ENCODE measurements around the gene RFNG.

Gene RFNG

DNA sequence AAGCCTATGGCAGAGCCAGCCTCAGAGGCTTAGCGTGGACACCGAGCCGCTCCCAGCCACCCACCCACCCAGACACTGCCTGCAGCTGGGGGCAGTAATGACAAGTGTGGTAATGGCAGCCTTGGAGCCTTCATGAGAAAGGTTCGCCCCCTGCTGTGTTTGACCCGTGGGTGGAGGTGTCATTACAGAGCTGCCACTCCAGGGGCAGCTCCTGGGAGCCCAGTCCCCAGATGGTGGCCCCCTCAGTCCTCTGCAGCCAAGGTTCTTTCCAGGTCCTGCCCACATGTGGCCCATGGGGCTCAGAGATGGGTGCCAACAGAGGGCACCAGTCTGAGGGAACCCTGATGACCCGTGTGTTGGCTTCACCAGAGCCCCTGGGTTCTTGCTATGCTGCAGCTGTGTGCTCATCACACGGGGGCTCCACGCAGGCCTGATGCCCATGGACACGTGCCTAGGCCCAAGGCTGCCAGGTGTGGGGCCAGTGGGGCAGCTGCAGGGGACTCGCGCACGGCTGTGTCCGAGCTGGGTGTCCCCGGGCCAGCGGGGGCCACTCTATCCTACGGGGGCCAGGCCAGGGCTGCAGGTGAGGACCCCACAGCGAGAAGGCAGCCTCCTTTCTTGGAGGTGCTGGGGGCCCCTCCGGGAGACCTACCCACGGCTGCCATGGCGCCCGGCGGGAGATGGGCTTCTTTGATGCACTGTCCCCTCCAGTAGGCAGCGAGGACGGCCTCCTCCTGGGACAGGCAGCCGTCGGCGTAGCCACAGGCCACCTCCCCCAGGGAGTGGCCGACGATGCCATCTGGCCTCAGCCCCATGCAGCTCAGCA is 38.3 kb upstream of the RFNG start:
- no peak for DNase-seq

GRCh38 chr17:82088838-82089722 is 37.5 kb upstream of the RFNG start:
- DNase-seq = no peak

DNA sequence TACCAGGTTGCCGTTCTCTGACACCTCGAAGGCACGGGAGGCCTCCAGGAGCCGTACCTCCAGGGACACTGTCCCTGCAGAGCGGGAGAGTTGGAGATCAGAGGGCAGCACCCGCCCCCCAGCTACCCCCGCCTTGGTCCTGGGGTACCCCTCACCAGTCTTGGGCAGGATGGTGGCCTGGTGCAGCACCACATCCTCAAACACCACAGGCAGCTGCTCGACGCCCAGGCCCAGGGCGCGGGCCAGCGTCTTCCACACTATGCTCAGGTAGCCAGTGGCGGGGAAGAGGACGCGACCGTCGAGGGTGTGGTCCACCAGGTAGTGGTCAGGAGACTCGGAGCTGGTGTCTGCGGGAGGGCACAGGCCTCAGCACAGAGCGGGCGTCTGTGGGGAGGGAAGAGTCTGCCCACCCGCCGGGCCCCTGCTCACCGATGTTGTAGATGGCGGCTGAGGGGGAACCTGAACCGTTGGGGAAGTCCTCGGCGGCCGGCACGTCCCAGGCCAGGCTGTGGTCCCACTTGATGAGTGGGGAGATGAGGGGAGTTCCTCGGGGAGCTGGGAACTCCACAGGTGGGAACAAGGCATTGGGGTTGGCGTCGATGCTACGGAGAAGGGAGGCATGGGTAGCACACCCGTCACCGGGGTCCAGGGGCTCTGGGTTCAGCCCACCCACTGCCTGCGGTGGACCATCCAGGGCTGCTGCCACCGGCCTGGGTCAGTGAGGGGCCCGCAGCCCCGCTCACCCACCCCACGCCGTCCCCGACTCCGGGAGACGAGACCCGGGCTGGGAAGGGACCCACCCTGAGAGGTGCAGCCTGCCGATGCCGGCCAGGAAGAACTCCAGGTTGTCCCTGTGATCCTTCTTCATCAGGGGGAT is 36.6 kb upstream of the RFNG start:
- no peak for DNase-seq

DNA sequence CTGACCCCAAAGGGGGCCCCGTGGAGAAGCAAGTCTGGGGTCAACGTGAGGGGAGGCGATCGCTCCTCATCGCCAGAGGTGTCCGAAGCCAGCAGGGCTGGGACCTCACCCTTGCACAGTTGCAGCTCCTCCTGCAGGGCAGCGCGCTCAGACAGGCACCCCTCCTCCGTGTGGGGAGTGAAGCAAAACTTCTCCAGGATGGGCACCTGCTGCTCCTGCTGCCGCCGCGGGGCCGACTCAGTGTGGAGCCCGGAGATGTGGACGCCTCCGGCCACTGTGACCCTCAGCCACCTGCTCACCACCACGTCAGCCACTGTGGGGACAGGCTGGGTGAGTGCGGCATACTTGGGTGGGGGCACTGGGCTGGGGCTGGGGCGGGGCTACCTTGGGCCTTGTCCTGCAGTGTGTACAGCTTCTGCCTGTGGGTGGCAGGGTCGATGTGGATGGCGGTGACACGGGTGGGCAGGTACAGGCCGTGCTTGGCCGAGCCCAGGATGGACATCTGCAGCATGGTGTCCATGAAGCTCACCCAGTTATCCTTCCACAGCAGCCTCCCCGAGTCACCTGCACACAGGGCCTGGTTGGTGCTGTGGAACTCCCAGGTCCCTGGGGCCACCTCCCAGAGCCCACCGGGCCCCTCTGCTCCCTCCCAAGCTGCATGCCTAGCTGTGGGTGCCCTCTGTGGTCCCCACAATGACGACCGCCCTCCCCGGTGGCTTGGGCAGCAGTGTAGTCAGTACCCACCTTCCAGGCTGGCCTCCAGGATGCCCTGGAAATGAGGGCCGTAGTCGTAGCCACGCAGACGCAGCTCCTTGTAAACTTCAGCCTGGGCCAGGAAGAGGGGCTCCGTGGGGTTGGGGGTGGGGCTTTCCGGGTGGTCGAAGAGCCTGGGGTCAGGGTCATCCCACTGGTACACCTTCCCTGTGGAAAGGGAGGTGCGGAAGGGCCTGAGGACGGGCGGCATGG is 35.6 kb upstream of the RFNG start:
- DNase-seq = no peak

DNA sequence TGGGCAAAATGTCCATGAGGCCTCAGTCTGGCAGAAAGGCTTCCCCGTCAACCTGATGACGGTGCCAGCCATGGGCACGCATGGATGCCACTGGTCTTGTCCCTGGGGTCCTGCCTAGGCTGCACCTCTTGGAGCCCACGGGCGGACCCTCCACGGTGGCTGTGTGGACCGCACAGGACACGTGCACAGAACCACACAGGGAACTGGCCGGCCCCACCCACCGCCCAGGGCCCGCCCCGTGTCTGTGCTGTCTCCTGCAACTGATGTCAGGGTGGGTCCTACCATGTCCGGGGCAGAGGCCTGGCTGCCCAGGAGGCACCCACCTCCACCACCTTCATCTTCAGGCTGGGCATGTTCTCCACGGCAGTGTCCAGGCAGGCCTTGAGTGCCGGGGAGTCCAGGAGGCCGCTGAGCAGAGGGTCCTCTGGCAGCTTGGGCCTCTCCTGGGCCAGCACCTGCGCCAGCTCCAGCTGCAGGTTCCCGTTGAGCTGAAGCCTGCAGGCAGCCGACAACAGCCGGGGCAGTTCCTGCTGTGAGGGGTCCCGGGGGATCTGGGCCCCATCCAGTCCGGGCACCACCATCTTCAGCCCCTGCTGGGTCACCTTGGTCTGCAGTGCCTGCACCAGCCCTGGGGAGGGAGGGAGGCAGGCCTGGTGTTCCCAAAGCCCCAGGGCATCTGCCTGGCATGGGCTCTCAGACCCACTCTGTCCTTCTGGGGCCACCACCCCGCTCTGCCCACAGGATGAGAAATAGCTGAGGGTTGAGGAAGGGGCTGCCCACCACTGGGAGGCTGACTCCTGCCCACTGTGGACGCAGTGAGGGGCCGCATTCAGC is 34.5 kb upstream of the RFNG start:
- DNase-seq = no peak

DNA sequence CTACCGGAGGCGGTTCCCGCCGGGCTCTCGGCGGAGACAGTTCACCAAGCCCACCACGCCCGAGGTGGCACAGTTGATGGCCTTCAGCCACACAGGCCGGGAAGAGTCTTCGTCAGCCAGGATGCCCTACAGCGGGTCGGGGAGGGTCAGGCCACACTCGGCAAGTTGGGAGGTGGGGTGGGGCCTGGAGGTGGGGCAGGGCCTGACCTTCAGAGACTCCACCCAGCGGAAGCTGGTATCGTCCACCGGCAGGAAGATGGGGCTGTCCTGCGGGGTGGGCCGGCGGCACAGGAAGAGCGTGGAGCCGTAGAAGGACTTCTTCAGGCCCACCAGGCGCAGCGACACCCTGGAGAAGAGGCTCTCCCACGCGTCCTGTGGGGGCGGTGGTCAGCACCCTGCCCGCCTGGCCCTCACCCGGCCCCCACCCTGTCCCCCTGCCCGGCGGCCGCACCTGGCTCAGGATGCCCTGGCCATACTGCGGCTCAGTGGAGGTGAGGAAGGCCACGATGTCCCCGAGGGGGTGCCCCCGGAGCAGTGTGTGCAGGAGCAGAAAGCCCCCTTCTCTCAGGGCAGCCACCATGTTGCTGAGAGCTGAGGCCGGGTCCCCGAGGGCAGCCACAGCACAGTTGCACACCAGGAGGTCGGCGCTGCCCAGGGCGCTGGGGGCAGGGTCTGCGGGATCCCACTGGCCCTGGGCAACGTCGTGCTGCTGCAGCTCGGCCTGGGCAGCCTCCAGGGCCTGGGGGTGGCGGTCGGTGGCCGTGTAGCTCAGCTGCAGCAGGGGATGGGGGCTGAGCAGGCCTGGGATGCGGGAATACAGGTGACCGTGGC is 33.6 kb upstream of the RFNG start:
- no peak for DNase-seq

DNA sequence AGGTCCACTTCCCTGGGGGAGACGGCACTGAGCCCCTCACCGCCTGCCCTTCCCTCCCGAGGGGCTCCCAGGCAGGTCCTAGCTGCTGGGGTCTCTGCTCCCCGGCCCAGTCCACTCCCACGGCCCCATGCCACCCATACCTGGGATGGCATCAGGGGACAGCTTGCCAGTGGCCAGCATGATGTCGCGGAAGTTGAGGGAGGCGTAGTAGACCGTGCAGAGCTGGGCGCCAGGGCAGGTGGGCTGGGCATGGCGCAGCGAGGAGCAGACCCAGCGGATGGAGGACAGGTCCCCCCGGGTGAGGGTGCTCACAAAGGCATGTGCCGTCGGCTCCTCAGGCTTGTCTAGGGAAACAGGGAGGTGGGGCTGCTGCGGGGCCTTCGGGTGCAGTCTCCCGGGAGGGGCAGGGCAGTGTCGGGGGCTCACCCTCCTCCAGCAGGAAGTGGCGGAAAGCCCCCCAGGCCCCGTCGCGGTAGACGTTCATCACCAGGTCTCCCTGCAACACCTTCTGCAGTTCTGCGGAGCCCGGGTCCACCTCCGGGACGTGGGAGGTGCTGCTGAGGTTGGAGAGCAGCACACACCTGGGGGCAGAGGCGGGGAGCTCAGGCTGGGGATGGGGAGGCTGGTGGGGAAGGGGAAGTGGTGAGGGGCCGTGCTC is 32.9 kb upstream of the RFNG start:
- no peak for DNase-seq

DNA sequence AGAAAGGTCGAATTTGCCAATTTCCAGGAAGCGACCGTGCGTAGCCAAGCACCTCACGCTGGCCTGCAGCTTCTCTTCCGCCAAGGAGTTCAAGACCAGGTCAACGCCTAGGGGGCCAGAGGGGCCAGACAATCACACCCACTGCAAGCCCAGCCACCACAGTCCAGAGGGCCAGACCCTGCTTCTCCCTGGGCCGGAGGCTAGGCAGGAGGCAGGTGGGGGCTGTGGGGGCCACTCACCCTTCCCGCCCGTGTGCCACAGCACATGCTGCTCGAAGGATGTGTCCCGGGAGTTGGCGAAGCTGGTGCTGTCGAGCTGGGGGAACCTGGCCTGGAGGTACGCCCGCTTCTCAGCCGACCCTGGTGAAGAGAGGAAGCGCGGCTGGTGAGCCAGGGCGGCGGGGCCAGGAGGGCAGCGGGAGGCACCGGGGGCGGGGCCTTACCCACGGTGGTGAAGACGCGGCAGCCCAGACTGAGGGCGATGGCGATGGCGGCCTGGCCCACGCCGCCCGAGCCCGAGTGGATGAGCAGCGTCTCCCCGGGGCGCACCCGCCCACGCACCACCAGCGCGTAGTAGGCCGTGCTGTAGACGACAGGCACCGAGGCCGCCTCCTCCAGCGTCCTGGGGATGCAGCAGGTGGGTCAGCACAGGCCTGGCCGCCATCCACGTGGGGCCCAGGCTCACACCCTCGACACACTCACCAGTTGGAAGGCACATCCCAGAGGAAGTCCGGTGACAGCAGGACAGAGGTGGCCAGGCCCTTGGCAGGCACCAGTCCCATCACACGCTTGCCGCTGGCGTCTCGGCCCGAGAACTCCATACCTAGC is 32.1 kb upstream of the RFNG start:
- no peak for DNase-seq

DNA sequence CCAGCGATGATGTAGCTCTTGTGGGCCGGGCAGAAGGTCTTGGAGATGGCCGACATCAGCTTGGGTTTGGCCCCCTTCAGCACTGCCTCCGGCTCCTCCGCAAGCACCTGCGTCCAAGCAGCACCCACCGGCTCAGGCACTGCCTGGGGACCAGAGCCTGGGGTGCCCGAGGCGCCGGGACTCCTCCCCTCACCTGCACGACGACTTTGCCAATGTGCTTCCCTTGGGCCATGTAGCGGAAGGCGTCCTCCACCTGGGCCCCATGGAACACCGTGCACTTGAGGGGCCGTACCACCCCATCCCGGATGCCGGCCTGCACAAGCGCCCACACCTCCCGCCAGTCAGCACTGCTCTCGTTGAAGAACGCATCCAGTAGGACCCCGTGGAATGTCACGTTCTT is 31.4 kb upstream of the RFNG start:
- no peak for DNase-seq

GRCh38 chr17:82082456-82082855 is 30.8 kb upstream of the RFNG start:
- DNase-seq = no peak

- DNase-seq = no peak
These were observed 30.4 kb upstream of the RFNG start for GRCh38 chr17:82081966-82082365.

GRCh38 chr17:82081546-82081945 is 29.9 kb upstream of the RFNG start:
- no peak for DNase-seq

DNA sequence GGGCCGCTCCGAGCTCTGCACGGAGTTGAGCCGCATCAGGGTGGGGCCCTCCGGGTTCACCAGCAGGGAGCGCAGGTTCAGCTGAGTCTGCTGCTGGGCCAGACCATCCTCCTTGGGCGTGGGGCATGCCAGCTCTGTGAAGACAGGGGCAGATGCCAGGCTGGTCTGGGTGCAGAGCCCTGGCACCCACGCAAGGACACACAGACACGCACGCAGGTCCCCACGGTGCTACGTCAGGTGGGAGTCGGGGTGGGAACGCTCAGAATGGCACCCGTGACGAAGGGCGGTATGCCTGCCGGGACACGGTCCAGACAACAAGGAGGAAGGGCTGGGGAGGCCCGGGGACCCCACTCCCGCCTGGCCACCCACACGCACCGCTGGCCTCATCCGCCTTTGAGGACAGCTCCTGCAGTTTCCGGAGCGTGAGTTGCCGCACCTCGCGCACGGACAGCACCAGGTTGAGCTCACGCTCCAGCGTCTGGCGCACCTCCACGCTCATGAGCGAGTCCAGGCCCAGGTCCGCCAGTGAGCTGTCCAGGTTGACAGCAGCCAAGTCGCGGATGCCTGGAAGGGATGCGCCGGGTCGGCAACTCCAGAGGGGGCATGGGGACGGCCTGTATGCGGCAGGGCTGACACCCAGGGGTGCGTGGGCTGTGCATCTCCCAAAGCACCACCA is 29.3 kb upstream of the RFNG start:
- DNase-seq = no peak

DNA sequence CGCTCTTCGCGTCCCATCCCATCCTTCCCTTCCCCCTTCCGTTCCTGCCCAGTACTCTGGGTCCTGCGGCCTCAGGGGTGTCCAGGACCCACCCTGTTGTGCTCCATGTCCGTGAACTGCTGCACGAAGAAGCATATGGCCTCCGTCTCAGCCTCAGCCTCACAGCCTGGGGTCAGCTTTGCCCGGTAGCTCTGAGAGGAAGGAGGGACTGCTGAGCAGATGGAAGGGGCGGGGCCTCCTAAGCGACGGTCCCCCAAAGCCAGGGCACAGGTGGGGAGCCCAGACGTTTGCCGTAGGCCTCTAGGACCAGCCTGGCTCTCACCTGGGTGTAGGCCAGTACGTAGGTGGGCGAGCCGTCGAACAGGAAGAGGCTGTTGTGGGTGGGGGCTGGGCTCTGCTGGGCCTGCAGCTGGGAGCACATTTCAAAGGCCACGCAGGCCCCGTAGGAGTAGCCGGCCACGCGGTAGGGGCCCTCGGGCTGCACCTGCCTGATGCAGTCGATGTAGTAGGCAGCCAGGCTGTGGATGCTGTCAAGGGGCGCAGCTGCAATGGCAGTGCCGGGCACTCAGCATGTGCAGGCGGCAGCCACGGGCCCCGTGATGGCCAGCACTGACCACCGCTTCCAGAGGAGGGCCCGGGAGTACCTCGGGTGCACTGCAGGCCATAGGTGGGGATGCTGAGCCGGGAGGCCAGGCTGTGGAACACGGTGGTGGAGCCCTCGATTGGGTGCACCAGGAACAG is 28.6 kb upstream of the RFNG start:
- no peak for DNase-seq

DNA sequence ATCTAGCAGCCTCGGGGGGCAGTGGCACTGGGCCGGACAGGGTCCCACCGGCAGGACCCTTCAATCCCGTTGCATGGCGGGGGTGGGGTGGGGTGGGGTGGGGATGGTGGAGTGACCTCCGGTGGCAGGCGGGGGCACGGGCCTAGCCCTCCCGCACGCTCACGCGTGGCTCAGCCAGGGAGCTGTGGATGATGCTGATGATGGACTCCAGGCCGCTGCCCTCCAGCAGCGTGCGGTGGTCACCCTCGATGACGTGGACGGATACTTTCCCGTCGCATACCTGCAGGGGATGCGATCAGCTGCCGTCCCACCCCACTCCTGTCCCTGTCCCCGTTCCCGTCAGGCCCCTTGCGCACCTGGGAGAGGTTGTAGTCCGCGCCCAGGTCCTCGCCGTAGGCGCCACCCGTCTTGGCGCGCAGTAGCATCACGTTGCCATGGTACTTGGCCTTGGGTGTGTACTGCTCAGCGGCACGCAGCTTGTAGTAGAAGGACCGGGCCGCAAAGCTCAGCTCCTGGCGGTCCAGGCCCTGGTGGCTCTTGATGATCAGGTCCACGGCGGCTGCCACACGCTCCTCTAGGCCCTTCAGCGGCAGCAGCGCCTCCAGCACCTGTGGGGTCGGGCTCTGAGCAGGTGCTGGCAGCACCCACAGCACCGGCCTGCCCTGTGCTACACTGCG is 27.5 kb upstream of the RFNG start:
- no peak for DNase-seq

GRCh38 chr17:82078433-82078832 is 26.8 kb upstream of the RFNG start:
- DNase-seq = no peak

Measured in NCI-H2227 treated with DMSO at 0.1 percent for 48 hours (cell line).